SK-N-MC (cell line): ENCODE measurements around the gene HMGN4.

ENCODE experiments used
- EZH2 ChIP-seq: fragments of 200-600 bp; sonication (generic); IDR thresholded peaks from one replicate; pipeline ENCODE4 v1.6.1; 2017; ENCODE audit warnings: antibody characterized with exemption
- FOXP2 ChIP-seq: optimal IDR thresholded peaks from 2 replicates; pipeline ENCODE3; 2011; ENCODE audit warnings: mild to moderate bottlenecking, moderate library complexity; ENCODE audit not compliant: insufficient read depth; ENCODE audit errors: extremely low read length, control extremely low read depth
- POLR2AphosphoS5 ChIP-seq: IDR thresholded peaks from 2 replicates; pipeline ENCODE4 v1.6.1; 2012; ENCODE audit warnings: mild to moderate bottlenecking, low read depth, low read length, borderline replicate concordance

GRCh38 chr6:26544473-26544872 lies 6.3 kb downstream of the HMGN4 start:
- TF ChIP-seq EZH2 (no peak), FOXP2 (no peak), POLR2AphosphoS5 (no peak)
